Stimulated activated naive CD8-positive, alpha-beta T cell treated with anti-CD3 and anti-CD28 coated beads, Interleukin-15, amount 100 ng/mL, for 72 hours (primary cell): Measurements from ENCODE around the gene ALS2.
A peak's percentile ranks its signal among the peaks of the same experiment; 100 is the strongest.

Source experiments
- ATAC-seq: fragments of 150-1000 bp; cut with Tn5 transposase; 2 replicates; pipeline ENCODE4 v1.10.0; 2021; ENCODE audit warnings: mild to moderate bottlenecking, moderate library complexity
- DNase-seq, 2 donors: peaks; one replicate each; pipeline ENCODE4 v3.0.0; 2021 to 2022
- H3K27ac Mint-ChIP-seq, 2 donors: one replicate each; pipeline ENCODE4 v1.8.0; 2022; ENCODE audit warnings: mild to moderate bottlenecking in 2 of 2, mixed read lengths in 2 of 2, moderate library complexity in 2 of 2
- H3K27me3 Mint-ChIP-seq: one replicate; pipeline ENCODE4 v1.8.0; 2022; ENCODE audit warnings: mixed read lengths
- H3K4me1 Mint-ChIP-seq: one replicate; pipeline ENCODE4 v1.8.0; 2022; ENCODE audit warnings: mild to moderate bottlenecking, mixed read lengths
- H3K4me3 Mint-ChIP-seq, 2 donors: one replicate each; pipeline ENCODE4 v1.8.0; 2022; ENCODE audit warnings: mild to moderate bottlenecking in 2 of 2, mixed read lengths in 2 of 2, moderate library complexity in 1 of 2
- H3K9me3 Mint-ChIP-seq, 2 donors: one replicate each; pipeline ENCODE4 v1.8.0; 2022; ENCODE audit warnings: mixed read lengths in 2 of 2

The ALS2 gene

DNA sequence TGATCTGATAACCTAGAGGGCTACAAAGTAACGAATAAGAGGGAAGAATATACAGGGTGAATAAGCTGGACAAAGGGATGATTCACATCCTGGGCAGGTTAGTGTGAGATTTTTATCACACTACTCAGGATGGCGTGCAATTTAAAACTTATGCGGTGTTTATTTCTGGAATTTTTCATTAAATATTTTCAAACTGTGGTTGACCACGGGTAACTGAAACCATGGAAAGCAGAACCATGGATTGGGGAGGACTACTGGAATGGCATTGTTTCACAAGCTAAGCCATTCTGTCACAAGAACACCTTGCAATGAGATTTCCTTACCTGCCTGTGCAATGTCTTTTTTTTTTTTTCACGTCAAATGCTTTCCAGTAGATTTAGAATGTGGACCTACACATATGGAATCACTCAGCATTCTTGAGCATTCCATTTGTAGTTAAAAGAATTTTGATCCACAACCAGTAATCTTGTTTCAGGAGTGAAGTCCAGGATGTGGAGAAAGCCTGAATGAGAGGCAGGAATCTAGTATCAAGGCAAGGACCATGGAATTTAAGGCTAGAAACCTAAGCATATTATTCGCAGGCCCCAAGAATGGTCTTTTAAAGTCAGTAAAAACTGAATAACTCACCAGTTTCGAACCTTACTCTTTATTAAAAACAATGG lies 17.6 kb upstream of the ALS2 start:
- DNase-seq, result no peak
- no peaks in the 10 kb centered on the region for H3K9me3 Mint-ChIP-seq
- no peak overlapping the region for H3K4me3 Mint-ChIP-seq
- ATAC-seq, result no peak
- no peak overlapping the region for H3K27ac Mint-ChIP-seq
- H3K4me1 Mint-ChIP-seq, result no peaks in the 10 kb centered on the region
- peaks cover 16% of the 10 kb centered on the region for H3K27me3 Mint-ChIP-seq

GRCh38 chr2:201797175-201797840 lies 16.6 kb upstream of the ALS2 start:
- no peak for DNase-seq
- Mint-ChIP-seq H3K4me1 (no peaks in the 10 kb centered on the region), H3K27ac (no peak overlapping the region), H3K4me3 (no peak overlapping the region), H3K9me3 (no peaks in the 10 kb centered on the region), H3K27me3 (peaks cover 12% of the 10 kb centered on the region)
- ATAC-seq, result no peak

GRCh38 chr2:201796478-201796865 lies 15.7 kb upstream of the ALS2 start:
- no peaks in the 10 kb centered on the region for H3K9me3 Mint-ChIP-seq
- no peak overlapping the region for H3K27ac Mint-ChIP-seq
- DNase-seq (no peak), ATAC-seq (no peak)
- H3K4me1 Mint-ChIP-seq, result no peaks in the 10 kb centered on the region
- no peak overlapping the region for H3K4me3 Mint-ChIP-seq
- H3K27me3 Mint-ChIP-seq, result peaks cover 9% of the 10 kb centered on the region

GRCh38 chr2:201795607-201796477 lies 15.1 kb upstream of the ALS2 start:
- ATAC-seq (no peak), DNase-seq (no peak)
- H3K4me1 Mint-ChIP-seq, result no peaks in the 10 kb centered on the region
- H3K27me3 Mint-ChIP-seq, result peaks cover 3% of the 10 kb centered on the region
- no peak overlapping the region for H3K4me3 Mint-ChIP-seq
- no peaks in the 10 kb centered on the region for H3K9me3 Mint-ChIP-seq
- no peak overlapping the region for H3K27ac Mint-ChIP-seq

DNA sequence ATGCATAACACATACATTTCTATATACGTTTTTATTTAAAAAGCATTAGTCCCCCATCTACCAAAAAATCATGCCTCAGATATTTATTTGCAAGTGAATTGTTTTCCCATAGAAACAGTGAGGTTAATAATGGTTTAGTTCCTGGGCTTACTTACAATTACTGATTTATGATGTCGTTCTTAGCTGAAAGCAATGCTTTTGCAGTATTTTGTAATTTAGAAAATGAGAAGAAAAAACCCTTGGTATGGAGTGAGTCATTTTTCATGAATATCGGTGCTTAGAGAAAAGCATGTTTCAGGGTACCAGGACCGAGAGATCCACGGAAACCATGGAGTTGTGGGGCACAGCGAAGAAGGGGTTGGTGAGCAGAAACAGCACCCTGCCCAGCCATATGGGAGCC lies 13.6 kb upstream of the ALS2 start:
- H3K4me3 Mint-ChIP-seq, result no peak overlapping the region
- no peak for DNase-seq
- H3K27me3 Mint-ChIP-seq, result no peaks in the 10 kb centered on the region
- H3K9me3 Mint-ChIP-seq, result no peaks in the 10 kb centered on the region
- no peak overlapping the region for H3K27ac Mint-ChIP-seq
- no peaks in the 10 kb centered on the region for H3K4me1 Mint-ChIP-seq
- no peak for ATAC-seq

DNA sequence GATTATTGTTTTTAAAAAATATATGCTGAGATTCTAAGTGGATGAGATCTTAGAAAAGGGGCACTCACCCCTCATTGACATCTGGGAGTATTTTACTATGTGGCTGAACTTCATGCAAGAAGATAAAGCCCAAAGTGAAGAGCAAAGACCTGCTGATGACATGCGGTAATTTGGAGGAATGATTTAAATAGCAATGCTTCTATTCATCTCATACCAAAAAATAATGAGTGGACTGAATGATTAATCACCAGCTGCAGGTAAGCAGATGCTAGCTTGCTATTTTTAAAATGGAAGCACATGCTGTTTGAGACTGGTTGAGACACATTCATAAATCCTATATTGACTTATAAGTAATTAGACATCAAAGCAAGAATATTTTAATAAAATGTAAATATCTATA lies 12.9 kb upstream of the ALS2 start:
- no peak overlapping the region for H3K27ac Mint-ChIP-seq
- ATAC-seq, result no peak
- no peaks in the 10 kb centered on the region for H3K27me3 Mint-ChIP-seq
- H3K4me1 Mint-ChIP-seq, result no peaks in the 10 kb centered on the region
- H3K9me3 Mint-ChIP-seq, result no peaks in the 10 kb centered on the region
- H3K4me3 Mint-ChIP-seq, result no peak overlapping the region
- no peak for DNase-seq

DNA sequence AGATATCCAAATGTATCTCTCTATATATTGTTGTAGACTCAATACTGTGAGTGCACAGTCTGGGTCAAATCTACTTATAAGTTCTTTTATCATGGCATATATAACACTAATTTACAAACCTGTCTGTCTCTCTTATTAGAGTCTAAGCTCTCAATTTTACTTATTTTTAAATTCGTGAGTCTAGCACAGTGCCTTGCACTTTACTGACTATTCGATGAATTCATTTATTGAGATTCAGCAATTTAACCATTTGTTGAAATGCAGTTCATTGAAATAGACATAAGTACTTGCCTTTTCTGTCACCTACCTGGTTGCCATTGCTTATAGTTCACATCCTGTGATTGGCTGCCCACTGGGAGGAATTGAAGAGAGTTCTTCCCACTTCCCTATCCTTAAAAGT lies 10.3 kb upstream of the ALS2 start:
- Mint-ChIP-seq H3K9me3 (no peaks in the 10 kb centered on the region), H3K4me1 (no peaks in the 10 kb centered on the region), H3K4me3 (no peak overlapping the region), H3K27ac (no peak overlapping the region), H3K27me3 (no peaks in the 10 kb centered on the region)
- DNase-seq (no peak), ATAC-seq (no peak)

- H3K27ac Mint-ChIP-seq, result no peak overlapping the region
- no peaks in the 10 kb centered on the region for H3K4me1 Mint-ChIP-seq
- H3K27me3 Mint-ChIP-seq, result no peaks in the 10 kb centered on the region
- H3K9me3 Mint-ChIP-seq, result no peaks in the 10 kb centered on the region
- DNase-seq (no peak), ATAC-seq (no peak)
- no peak overlapping the region for H3K4me3 Mint-ChIP-seq
These were observed 9.6 kb upstream of the ALS2 start for GRCh38 chr2:201790291-201790690.

- DNase-seq, result no peak
- Mint-ChIP-seq H3K4me3 (no peak overlapping the region), H3K4me1 (no peaks in the 10 kb centered on the region), H3K9me3 (no peaks in the 10 kb centered on the region), H3K27ac (no peak overlapping the region), H3K27me3 (no peaks in the 10 kb centered on the region)
- no peak for ATAC-seq
These were observed 8.7 kb upstream of the ALS2 start for GRCh38 chr2:201789395-201789794.

GRCh38 chr2:201788371-201788770 lies 7.6 kb upstream of the ALS2 start:
- Mint-ChIP-seq H3K27me3 (no peaks in the 10 kb centered on the region), H3K9me3 (no peaks in the 10 kb centered on the region), H3K27ac (no peak overlapping the region), H3K4me1 (no peaks in the 10 kb centered on the region), H3K4me3 (no peak overlapping the region)
- DNase-seq (no peak), ATAC-seq (no peak)

DNA sequence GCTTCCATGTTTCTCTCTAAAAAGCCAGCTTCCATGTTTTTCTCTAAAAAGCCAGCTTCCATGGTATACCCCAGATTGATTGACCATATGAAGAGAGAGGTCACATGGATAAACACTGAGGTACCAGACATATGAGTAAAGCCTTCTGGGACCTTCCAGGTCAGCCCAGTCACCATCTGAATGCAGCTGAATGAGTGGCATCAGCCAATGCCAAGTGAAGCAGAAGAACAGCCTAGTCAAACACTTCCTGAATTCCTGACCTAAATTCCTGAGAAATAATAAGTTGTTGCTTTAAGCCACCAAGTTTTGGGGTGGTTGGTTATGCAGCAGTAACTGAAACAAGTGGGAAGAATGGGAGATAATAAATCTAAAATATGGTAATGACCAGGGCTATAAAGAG lies 5.7 kb upstream of the ALS2 start:
- Mint-ChIP-seq H3K4me3 (no peak overlapping the region), H3K4me1 (peaks cover 11% of the 10 kb centered on the region), H3K27ac (no peak overlapping the region), H3K27me3 (no peaks in the 10 kb centered on the region), H3K9me3 (no peaks in the 10 kb centered on the region)
- no peak for ATAC-seq
- no peak for DNase-seq

- no peaks in the 10 kb centered on the region for H3K27me3 Mint-ChIP-seq
- ATAC-seq (no peak), DNase-seq (no peak)
- peaks cover 15% of the 10 kb centered on the region for H3K4me1 Mint-ChIP-seq
- no peaks in the 10 kb centered on the region for H3K9me3 Mint-ChIP-seq
- no peak overlapping the region for H3K4me3 Mint-ChIP-seq
- peak overlapping the region in 1 of 2 donors; percentile 36 for H3K27ac Mint-ChIP-seq
These were observed 4.4 kb upstream of the ALS2 start for GRCh38 chr2:201785135-201785534.

DNA sequence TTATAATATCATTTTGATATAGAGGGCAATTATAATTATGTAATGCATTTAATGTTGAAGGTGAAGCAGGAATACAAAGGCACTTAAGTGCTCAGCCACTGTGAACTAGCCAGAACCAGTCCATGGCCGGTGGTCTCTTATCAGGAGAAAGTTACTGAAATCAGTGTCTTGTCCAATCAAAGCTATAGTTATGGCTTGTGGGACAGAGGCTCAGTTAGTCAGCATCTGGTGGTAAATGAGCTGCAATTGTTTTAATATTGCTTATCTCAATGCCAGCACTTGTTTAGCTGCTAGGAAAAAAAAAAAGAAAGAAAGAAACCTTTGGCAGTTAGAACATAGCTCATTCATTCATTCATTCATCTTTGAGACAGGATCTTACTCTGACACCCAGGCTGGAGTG lies 3.8 kb upstream of the ALS2 start:
- Mint-ChIP-seq H3K4me1 (peaks cover 20% of the 10 kb centered on the region), H3K27ac (no peak overlapping the region), H3K27me3 (no peaks in the 10 kb centered on the region), H3K4me3 (no peak overlapping the region), H3K9me3 (no peaks in the 10 kb centered on the region)
- DNase-seq (no peak), ATAC-seq (no peak)

DNA sequence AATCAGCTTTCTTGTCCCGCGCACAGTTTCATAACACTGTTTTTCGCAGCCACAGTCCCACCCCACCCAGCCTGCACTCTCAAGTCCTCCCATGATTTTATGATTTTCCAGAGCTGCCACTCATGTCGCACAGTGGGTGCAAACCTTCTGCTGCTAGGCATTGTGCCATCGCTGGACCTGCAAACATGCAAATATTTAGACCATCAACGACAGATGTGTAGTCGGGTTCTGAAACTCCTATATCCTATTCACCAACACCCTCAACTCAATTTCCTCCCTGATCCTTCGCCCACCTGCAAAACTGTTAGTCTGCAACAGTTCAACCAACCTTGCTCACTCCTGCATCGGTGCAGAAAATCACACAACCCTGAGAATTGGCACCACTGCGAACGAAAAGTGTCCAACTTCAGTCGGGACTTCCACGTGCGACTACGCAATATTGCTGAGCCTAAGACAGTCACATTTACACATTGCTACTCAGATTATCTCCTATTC lies 871 bp upstream of the ALS2 start:
- Mint-ChIP-seq H3K9me3 (no peaks in the 10 kb centered on the region), H3K27me3 (no peaks in the 10 kb centered on the region), H3K27ac (peak overlapping the region; percentile 93 to 95), H3K4me1 (peaks cover 34% of the 10 kb centered on the region), H3K4me3 (peak overlapping the region; percentile 94 to 96)
- DNase-seq (peak; percentile 6 to 12), ATAC-seq (no peak)

DNA sequence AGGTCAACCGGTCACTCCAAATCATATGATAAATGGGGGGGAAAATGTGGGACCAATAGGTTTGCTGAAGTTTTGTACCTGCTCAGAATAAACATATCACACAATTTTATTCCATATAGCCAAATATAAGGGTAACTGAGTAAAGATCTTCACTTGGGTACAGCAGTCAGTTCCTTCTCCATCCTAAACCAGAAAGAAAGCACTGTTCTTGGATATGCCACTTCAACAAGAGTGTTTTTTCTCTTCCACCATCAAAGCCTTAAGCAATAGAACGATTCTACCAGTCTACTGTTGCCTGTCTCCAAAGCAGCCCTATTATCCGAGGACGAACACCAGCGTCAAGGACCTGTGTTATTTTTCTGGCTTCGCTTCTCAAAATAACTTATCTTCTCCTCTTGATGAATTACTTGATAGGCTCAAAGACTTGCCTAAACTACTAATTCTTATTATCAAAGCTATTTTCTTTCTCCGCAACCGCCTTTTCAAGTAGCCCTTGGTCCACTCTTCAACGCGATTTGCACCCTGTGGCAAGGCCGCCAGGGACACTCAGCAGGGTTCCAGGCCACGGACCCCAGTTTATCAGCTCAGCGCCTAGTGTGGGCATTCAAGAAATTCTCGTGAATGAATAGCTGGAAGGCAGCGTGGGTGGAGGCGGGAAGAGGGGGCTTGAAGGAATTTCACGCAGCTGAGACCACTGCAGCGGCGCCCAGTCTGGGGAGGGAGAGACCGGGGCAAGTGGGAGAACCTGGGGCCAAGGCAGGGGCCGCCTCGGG lies 646 bp downstream of the ALS2 start:
- Mint-ChIP-seq H3K27ac (peak overlapping the region; percentile 81 to 90), H3K27me3 (no peaks in the 10 kb centered on the region), H3K9me3 (no peaks in the 10 kb centered on the region), H3K4me1 (peaks cover 34% of the 10 kb centered on the region), H3K4me3 (peak overlapping the region; percentile 94 to 96)
- ATAC-seq, result peak; percentile 6
- no peak for DNase-seq
